Measurements from ENCODE around the gene TEF. TPM values are rescaled to one million over a fixed set of nuclear protein-coding genes. Genes with fewer than 3 reads are reported as not detected.
"Not testable (repeated sequence)": the region's sequence is repeated elsewhere in the genome, so short reads cannot be mapped to it uniquely, and the experiment has no call there.

TEF gene
- total RNA-seq, 1 donor from 2014 or later: 13.9 TPM

DNA sequence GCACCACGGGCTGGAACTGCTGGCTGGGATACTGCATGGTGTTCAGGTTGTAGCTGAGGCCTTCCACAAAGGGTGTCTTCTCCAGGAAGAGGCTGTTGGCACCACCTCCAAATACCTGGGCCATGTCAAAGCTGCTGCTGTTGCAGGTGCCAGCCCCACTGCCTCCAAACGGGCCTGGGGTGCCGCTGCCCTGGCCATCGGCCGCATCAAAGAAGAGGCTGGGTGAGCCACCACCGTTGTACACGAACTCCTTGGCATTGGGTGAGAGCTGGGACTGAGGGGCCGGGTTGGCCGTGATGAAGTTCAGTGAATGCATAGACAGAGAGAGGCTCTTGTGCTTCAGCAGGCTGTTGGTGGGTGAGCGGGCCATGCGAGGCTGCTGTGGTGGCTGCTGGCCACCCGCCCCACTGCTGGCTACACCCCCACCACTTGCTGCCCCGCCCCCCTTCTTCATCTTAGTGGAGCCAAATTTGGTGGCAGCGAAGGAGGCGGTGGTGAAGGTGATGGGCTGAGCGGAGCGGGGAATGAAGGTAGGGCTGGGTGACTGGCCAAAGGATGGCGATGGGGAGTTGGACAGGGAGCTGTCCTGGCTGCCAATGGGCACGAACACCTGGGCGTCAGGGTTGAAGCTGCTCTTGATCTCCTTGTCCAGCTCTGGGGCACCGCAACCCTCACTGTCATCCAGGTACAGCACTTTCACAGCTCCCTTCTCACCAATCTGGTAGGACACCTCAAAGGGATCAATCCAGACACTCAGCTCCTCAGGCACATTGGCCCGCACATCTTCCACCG is 54.8 kb downstream of the TEF start:
- H3K4me3 Mint-ChIP-seq (ENCODE audit: unreplicated experiment): no peak overlapping the region
- peaks cover 3% of the 10 kb centered on the region for H3K9me3 Mint-ChIP-seq (ENCODE audit: unreplicated experiment)
- peaks cover 18% of the 10 kb centered on the region for H3K4me1 Mint-ChIP-seq (ENCODE audit: low read depth, unreplicated experiment)
- no peak overlapping the region for H3K27ac Mint-ChIP-seq (ENCODE audit: unreplicated experiment)
- no peak for DNase-seq
- TF ChIP-seq, protein P1, sequence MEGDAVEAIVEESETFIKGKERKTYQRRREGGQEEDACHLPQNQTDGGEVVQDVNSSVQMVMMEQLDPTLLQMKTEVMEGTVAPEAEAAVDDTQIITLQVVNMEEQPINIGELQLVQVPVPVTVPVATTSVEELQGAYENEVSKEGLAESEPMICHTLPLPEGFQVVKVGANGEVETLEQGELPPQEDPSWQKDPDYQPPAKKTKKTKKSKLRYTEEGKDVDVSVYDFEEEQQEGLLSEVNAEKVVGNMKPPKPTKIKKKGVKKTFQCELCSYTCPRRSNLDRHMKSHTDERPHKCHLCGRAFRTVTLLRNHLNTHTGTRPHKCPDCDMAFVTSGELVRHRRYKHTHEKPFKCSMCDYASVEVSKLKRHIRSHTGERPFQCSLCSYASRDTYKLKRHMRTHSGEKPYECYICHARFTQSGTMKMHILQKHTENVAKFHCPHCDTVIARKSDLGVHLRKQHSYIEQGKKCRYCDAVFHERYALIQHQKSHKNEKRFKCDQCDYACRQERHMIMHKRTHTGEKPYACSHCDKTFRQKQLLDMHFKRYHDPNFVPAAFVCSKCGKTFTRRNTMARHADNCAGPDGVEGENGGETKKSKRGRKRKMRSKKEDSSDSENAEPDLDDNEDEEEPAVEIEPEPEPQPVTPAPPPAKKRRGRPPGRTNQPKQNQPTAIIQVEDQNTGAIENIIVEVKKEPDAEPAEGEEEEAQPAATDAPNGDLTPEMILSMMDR (IDR thresholded peaks at IDR 0.05; ENCODE audit: partially characterized antibody, unreplicated experiment): no peak
- no peaks in the 10 kb centered on the region for H3K27me3 Mint-ChIP-seq (ENCODE audit: unreplicated experiment)
- no peaks in the 10 kb centered on the region for H3K36me3 Mint-ChIP-seq (ENCODE audit: unreplicated experiment)

GRCh38 chr22:41437198-41437597 is 55.5 kb downstream of the TEF start:
- no peak overlapping the region for H3K4me3 Mint-ChIP-seq (ENCODE audit: unreplicated experiment)
- H3K36me3 Mint-ChIP-seq (ENCODE audit: unreplicated experiment): no peaks in the 10 kb centered on the region
- peaks cover 19% of the 10 kb centered on the region for H3K4me1 Mint-ChIP-seq (ENCODE audit: low read depth, unreplicated experiment)
- no peak for DNase-seq
- H3K9me3 Mint-ChIP-seq (ENCODE audit: unreplicated experiment): no peaks in the 10 kb centered on the region
- no peak overlapping the region for H3K27ac Mint-ChIP-seq (ENCODE audit: unreplicated experiment)
- TF ChIP-seq, protein P1 (IDR thresholded peaks at IDR 0.05; ENCODE audit: partially characterized antibody, unreplicated experiment): no peak
- no peaks in the 10 kb centered on the region for H3K27me3 Mint-ChIP-seq (ENCODE audit: unreplicated experiment)

- not testable (repeated sequence) for H3K36me3 Mint-ChIP-seq (ENCODE audit: unreplicated experiment); H3K27ac Mint-ChIP-seq (ENCODE audit: unreplicated experiment); H3K4me3 Mint-ChIP-seq (ENCODE audit: unreplicated experiment); H3K9me3 Mint-ChIP-seq (ENCODE audit: unreplicated experiment); H3K27me3 Mint-ChIP-seq (ENCODE audit: unreplicated experiment); DNase-seq
- peaks cover 17% of the 10 kb centered on the region for H3K4me1 Mint-ChIP-seq (ENCODE audit: low read depth, unreplicated experiment)
These were observed 58.8 kb downstream of the TEF start for GRCh38 chr22:41440511-41440910.

DNA sequence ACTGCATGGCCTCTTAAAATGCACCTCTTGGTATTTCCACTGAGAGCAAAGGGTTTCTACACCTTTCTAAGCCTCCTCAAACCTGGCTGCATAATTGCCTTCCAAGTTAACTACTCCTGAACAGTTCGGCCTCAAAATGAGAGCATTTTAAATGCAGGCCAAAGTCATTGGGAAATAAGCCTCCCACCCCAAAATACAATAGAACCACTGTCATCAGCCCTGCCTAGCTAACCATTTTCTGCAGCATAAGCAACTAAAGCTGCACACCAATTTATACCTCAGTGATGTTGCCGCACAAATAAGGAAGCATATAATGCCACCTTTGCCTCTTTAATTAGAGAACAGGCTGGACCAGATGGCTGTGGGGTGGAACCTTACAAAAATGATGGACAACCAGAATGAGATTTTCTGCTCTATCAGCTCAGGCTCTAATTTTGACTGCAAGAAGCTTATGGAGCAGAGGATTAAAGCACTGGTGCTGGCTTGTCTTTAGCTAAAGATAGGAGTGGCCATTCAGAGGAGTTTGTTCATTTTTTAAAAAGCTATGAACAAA is 60.6 kb downstream of the TEF start:
- TF ChIP-seq, protein P1 (IDR thresholded peaks at IDR 0.05; ENCODE audit: partially characterized antibody, unreplicated experiment): no peak
- H3K4me1 Mint-ChIP-seq (ENCODE audit: low read depth, unreplicated experiment): peaks cover 14% of the 10 kb centered on the region
- H3K27me3 Mint-ChIP-seq (ENCODE audit: unreplicated experiment): peaks cover 4% of the 10 kb centered on the region
- peak overlapping the region; percentile 92 for H3K4me3 Mint-ChIP-seq (ENCODE audit: unreplicated experiment)
- peak overlapping the region; percentile 73 for H3K27ac Mint-ChIP-seq (ENCODE audit: unreplicated experiment)
- H3K9me3 Mint-ChIP-seq (ENCODE audit: unreplicated experiment): peaks cover 10% of the 10 kb centered on the region
- no peaks in the 10 kb centered on the region for H3K36me3 Mint-ChIP-seq (ENCODE audit: unreplicated experiment)
- no peak for DNase-seq

DNA sequence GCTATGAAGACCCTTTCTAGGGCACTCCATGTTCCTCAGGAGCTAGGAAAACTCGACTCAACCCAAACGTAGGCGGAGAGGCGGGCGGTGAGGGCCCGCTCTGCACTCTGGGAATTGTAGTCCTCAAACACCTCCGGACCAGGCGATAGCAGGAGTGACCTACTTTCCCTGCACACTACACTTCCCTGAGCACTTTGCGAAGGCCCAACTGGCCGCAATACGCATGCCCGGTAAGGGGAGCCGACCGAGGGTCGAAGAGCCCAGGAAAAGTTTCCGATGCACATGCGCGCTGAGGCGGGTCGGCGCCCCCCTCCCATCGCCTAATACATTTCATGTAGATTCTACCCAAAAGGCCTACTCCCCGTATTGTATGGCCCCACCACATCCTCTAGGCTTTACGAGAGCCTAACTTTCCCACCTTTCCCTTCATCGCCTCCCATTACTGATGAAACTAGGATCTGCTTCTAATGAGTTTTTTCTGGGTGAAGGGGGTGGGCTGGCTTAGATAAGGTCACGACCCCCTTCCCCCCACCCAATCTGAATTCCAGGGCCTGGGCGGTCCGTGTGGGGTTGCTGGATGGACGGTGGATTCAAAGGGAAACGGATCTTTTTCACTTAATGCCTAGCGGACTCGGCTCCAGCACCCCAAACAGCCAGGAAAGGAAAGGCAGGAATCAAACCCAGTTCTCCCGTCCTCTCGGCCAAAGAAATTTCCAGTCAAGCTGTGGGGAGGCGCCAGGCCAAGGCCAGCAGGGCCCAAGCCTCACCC is 62.8 kb downstream of the TEF start:
- no peaks in the 10 kb centered on the region for H3K36me3 Mint-ChIP-seq (ENCODE audit: unreplicated experiment)
- H3K27me3 Mint-ChIP-seq (ENCODE audit: unreplicated experiment): peaks cover 6% of the 10 kb centered on the region
- peak overlapping the region; percentile 92 for H3K4me3 Mint-ChIP-seq (ENCODE audit: unreplicated experiment)
- H3K27ac Mint-ChIP-seq (ENCODE audit: unreplicated experiment): peak overlapping the region; percentile 92
- DNase-seq: peak; percentile 97
- peaks cover 14% of the 10 kb centered on the region for H3K4me1 Mint-ChIP-seq (ENCODE audit: low read depth, unreplicated experiment)
- H3K9me3 Mint-ChIP-seq (ENCODE audit: unreplicated experiment): peaks cover 15% of the 10 kb centered on the region
- TF ChIP-seq, protein P1 (IDR thresholded peaks at IDR 0.05; ENCODE audit: partially characterized antibody, unreplicated experiment): no peak

All from glutamatergic neuron (in vitro differentiated cells).